HG02852 (cell line): Measurements from ENCODE around the gene ANGPTL8.

ENCODE experiments used
- ATAC-seq: cut with Tn5 transposase; IDR thresholded peaks from one replicate; pipeline ENCODE4 v1.9.1; 2021; ENCODE audit warnings: mild to moderate bottlenecking, moderate library complexity; ENCODE audit not compliant: unreplicated experiment

The ANGPTL8 gene

DNA sequence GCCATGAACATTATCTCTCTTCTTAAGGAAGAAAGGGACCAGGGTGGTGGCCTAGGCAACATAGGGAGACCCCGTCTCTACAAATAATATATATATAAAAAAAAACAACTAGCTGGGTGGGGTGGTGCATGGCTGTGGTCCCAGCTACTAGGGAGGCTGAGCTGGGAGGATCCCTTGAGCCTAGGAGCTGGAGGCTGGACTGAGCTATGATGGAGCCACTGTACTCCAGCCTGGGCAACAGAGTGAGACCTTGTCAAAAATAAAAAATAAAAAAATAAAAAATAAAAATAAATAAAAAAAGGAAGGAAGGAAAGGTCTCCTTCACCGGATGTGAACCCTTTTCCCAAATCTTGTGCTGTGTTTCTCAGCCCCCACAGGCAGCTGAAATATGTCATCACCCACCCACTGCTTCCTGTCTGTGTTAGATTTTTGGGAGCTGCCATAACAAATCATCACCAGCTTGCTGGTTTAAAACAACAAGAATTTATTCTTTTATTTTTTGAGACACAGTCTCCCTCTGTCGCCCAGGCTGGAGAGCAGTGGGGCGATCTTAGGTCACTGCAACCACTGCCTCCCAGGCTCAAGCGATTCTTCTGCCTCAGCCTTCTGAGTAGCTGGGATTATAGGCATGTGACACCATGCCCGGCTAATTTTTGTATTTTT lies 47.0 kb downstream of the ANGPTL8 start:
- no peak for ATAC-seq

DNA sequence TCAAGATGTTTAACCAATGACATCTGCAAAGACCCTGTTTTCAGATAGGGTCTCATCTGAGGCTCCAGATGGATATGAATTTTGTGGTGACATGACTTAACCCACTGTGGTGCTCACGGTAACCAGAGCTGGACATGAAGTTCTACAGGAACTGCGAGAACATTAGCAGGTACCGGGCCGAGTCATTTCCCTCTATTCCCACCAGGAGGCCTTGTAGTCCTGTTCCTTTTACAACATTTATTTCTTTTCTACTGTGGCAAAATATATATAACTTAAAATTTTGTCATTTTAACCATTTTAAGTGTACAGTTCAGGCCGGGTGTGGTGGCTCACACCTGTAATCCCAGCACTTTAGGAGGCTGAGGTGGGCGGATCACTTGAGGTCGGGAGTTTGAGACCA lies 48.9 kb downstream of the ANGPTL8 start:
- ATAC-seq, result no peak

DNA sequence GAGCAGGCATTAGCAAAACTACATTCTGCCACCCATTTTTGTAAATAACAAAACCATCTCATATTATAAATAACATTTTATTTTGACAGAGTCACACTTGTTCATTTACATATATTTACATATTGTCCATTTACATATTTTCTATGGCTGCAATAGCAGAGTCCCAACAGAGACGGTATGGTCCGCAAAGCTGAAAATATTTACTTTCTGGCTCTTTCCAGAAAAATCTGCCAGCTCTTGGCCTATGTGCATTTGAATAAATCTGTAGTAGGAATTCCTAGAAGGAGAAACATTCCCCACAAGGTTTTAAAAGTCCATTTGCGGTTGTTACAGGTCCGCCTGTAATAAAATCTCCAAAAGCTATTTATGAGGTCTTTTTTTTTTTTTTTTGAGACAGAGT lies 50.8 kb downstream of the ANGPTL8 start:
- ATAC-seq, result no peak

DNA sequence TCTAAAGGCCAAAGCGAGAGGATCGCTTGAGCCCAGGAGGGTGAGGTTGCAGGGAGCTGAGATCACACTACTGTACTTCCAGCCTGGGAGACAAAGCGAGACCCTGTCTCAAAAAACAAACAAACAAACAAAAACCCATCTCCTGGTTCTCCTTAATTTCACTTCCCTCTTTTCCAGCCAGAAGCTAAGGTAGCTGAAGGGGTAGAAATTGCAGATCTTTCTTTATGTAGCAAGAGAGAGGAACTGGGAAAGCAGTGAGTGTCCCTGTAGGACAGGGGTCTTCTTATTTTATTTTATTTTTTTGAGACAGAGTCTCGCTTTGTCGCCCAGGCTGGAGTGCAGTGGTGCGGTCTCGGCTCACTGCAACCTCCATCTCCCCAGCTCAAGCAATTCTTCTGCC lies 52.0 kb downstream of the ANGPTL8 start:
- no peak for ATAC-seq
